LoVo (cell line): ENCODE measurements around the gene LORICRIN.

Source experiments
- DNase-seq: peaks from one replicate; pipeline ENCODE4 v3.0.0-alpha.2; 2016; ENCODE audit warnings: low spot score

LORICRIN gene

DNA sequence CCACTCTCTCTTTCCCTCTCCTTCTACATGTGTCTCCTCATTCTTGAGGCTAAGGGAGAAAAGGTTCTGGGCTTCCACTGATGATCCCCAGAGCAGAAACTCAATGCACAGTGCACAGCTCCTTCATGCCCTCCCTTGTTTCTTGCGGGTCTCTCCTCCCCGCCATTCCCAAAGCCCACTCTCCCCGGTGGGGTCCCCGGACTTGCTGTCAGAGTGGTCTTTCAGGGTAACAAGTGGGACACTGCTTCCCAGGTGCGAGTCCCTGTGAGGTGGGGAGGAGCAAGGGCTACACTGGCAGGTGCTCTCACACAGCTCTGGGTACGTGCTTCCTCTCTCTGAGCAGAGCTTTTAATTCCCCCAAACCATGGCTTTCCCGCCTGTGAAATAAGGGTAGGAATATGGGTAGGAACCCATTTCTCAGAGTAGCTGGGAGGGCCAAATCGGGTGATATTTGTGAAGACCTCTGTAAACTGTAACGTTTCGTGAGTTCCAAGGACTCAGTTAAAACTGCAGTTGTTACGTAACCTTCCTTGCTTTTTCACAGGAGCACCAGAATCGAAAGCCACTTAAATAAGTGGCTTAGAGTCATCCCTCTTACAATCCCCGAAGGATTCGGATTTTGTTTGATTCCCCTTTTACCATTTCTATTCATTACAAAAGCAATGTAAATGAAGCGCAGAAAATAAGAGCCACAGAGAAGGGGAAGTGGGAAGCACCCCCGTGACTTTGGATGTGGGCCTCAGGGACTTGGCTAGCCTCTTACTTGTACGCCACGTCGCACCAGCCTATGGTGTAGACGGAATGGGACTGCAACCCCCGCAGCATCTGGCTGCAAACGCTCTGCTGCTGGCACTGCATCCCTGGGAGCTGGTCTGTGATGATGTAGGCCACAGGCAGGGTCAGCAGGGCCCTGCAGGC, 47.1 kb downstream of the LORICRIN start:
- no peak for DNase-seq

GRCh38 chr1:153307221-153307600, 47.7 kb downstream of the LORICRIN start:
- DNase-seq, result no peak

DNA sequence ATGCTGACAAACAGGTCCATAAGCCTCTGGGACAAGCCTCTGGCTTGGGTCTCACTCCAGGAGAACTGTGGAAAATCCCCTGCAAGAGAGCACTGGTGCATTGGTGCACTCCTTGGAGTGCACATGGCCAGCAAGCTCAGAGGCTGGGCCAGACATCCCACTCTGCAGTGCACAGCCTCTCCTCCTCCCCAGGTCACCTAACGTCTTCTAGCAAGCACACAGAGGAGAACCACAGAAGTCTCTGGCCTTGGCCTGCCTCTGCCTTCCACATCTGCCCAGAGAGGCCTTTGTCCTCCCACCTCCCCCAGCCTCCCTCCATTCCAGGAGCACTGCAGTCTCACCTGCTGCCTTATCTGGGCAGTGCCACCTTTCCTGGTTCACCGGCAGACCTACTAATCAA, 49.1 kb downstream of the LORICRIN start:
- DNase-seq, result no peak

DNA sequence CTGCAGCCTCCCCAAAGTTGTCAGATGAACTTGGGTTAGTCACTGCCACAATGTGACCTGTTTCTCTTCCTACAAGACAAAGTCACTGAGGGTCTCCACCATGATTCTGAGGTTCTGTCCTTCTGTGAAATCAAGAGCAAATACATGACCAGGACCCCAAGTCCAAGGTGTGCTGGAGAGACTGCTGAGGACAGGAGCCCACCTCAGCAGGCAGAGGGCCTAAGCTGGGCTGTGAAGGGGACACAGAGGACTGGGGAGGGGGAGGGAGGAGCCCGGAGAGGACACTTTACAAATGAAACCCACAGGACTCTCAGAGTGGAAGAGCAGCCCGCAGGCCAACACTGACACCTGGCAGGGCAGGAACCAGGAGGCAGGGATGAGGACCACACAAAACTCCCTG, 50.0 kb downstream of the LORICRIN start:
- DNase-seq, result no peak

GRCh38 chr1:153310526-153310925, 51.0 kb downstream of the LORICRIN start:
- DNase-seq, result no peak
